ENCODE measurements around the gene PFDN1. TPM values are rescaled to one million over a fixed set of nuclear protein-coding genes. Genes with fewer than 3 reads are reported as not detected.

Gene PFDN1
- total RNA-seq, 3 donors from 2014 or later (not counting 1 experiment from before 2014, with no cell fraction given): 28.0 to 39.1 (median 37.6) TPM

- H3K4me3 ChIP-seq (ENCODE audit: low read length): no peak overlapping the region
- Mint-ChIP-seq H3K36me3 (no peaks in the 10 kb centered on the region), H3K27me3 (ENCODE audit: low read depth in 2 of 2) (no peaks in the 10 kb centered on the region), H3K4me3 (no peak overlapping the region), H3K27ac (no peak overlapping the region), H3K4me1 (peaks cover 31 to 39% of the 10 kb centered on the region in 2 donors), H3K9me3 (no peaks in the 10 kb centered on the region)
- TF ChIP-seq, protein P1, sequence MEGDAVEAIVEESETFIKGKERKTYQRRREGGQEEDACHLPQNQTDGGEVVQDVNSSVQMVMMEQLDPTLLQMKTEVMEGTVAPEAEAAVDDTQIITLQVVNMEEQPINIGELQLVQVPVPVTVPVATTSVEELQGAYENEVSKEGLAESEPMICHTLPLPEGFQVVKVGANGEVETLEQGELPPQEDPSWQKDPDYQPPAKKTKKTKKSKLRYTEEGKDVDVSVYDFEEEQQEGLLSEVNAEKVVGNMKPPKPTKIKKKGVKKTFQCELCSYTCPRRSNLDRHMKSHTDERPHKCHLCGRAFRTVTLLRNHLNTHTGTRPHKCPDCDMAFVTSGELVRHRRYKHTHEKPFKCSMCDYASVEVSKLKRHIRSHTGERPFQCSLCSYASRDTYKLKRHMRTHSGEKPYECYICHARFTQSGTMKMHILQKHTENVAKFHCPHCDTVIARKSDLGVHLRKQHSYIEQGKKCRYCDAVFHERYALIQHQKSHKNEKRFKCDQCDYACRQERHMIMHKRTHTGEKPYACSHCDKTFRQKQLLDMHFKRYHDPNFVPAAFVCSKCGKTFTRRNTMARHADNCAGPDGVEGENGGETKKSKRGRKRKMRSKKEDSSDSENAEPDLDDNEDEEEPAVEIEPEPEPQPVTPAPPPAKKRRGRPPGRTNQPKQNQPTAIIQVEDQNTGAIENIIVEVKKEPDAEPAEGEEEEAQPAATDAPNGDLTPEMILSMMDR (IDR thresholded peaks at IDR 0.05): no peak
- intact Hi-C loops (cut with micrococcal nuclease): no loop called here
- 100% methylated on average over 2 of the region's 7 CpGs for WGBS (ENCODE audit: insufficient coverage)
- H3K9me3 ChIP-seq (ENCODE audit: control insufficient read depth, insufficient read depth, low read length): no peaks in the 10 kb centered on the region
- DNase-seq (no peak), ATAC-seq (no peak)
- H3K27ac ChIP-seq (ENCODE audit: low read length): no peak overlapping the region
- H3K27me3 ChIP-seq (ENCODE audit: control insufficient read depth, insufficient read depth, low read length): no peaks in the 10 kb centered on the region
- no peaks in the 10 kb centered on the region for H3K36me3 ChIP-seq (ENCODE audit: control insufficient read depth, insufficient read depth, low read length)
- no peaks in the 10 kb centered on the region for H3K4me1 ChIP-seq (ENCODE audit: control insufficient read depth, insufficient read depth, low read length)
Measured at GRCh38 chr5:140287801-140288521, 14.9 kb downstream of the PFDN1 start.

DNA sequence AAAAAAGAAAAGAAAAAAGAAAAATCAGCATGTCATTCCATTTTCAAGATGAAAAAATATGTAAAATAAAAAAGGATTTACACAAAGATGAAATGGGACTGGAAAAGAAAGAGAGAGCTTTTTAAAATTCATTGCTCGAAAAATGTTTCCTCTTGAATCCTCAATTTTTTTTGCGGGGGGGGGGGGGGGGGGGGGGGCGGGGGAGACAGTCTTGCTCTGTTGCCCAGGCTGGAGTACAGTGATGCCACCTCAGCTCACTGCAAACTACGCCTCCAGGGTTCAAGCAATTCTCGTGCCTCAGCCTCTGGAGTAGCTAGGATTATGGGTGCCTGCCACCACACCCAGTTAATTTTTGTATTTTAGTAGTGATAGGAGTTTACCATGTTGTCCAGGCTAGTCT is 16.5 kb downstream of the PFDN1 start:
- DNase-seq (no peak), ATAC-seq (no peak)
- H3K9me3 Mint-ChIP-seq: no peaks in the 10 kb centered on the region
- 100% methylated on average over 2 of the region's 5 CpGs for WGBS (ENCODE audit: insufficient coverage)
- TF ChIP-seq, protein P1 (IDR thresholded peaks at IDR 0.05): no peak
- H3K36me3 Mint-ChIP-seq: no peaks in the 10 kb centered on the region
- Histone ChIP-seq H3K4me3 (ENCODE audit: low read length) (no peak overlapping the region), H3K4me1 (ENCODE audit: control insufficient read depth, insufficient read depth, low read length) (no peaks in the 10 kb centered on the region), H3K27ac (ENCODE audit: low read length) (no peak overlapping the region), H3K9me3 (ENCODE audit: control insufficient read depth, insufficient read depth, low read length) (no peaks in the 10 kb centered on the region), H3K36me3 (ENCODE audit: control insufficient read depth, insufficient read depth, low read length) (no peaks in the 10 kb centered on the region), H3K27me3 (ENCODE audit: control insufficient read depth, insufficient read depth, low read length) (no peaks in the 10 kb centered on the region)
- peaks cover 28 to 37% of the 10 kb centered on the region in 2 donors for H3K4me1 Mint-ChIP-seq
- intact Hi-C loops (cut with micrococcal nuclease): no loop called here
- H3K4me3 Mint-ChIP-seq: no peak overlapping the region
- no peaks in the 10 kb centered on the region for H3K27me3 Mint-ChIP-seq (ENCODE audit: low read depth in 2 of 2)
- no peak overlapping the region for H3K27ac Mint-ChIP-seq

GRCh38 chr5:140284013-140284412 is 18.9 kb downstream of the PFDN1 start:
- Histone ChIP-seq H3K4me3 (ENCODE audit: low read length) (no peak overlapping the region), H3K36me3 (ENCODE audit: control insufficient read depth, insufficient read depth, low read length) (no peaks in the 10 kb centered on the region), H3K9me3 (ENCODE audit: control insufficient read depth, insufficient read depth, low read length) (no peaks in the 10 kb centered on the region), H3K27ac (ENCODE audit: low read length) (no peak overlapping the region), H3K4me1 (ENCODE audit: control insufficient read depth, insufficient read depth, low read length) (no peaks in the 10 kb centered on the region), H3K27me3 (ENCODE audit: control insufficient read depth, insufficient read depth, low read length) (no peaks in the 10 kb centered on the region)
- ATAC-seq: no peak
- Mint-ChIP-seq H3K36me3 (no peaks in the 10 kb centered on the region), H3K9me3 (no peaks in the 10 kb centered on the region), H3K4me1 (peaks cover 19 to 21% of the 10 kb centered on the region in 2 donors), H3K4me3 (no peak overlapping the region), H3K27me3 (ENCODE audit: low read depth in 2 of 2) (no peaks in the 10 kb centered on the region), H3K27ac (no peak overlapping the region)
- TF ChIP-seq, protein P1 (IDR thresholded peaks at IDR 0.05): no peak
- WGBS (ENCODE audit: insufficient coverage): 100% methylated on average over 2 of the region's 3 CpGs
- intact Hi-C loops (cut with micrococcal nuclease): no loop called here
- no peak for DNase-seq

DNA sequence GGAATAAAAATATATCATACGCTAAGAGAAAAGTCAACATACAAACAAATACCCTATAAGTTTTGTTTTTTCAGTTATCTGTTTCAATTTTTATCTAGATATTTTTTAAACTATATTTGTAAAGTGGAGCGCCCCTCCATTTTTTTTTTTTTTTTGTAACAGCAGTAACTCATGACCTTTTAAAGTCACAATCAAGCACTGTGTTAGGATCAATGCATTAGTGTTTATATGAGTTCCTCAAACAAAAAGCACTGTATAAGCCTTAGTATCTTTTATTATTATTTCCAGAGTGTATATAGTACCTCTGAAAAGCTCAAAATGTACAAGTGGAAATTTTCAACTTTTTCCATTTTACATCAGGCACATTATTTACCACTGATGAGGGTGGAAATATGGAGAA is 20.6 kb downstream of the PFDN1 start:
- DNase-seq: no peak

More for the DNA sequence above, 20.6 kb downstream of the PFDN1 start:
- H3K4me1 ChIP-seq (ENCODE audit: control insufficient read depth, insufficient read depth, low read length): no peaks in the 10 kb centered on the region
- H3K36me3 ChIP-seq (ENCODE audit: control insufficient read depth, insufficient read depth, low read length): peaks cover 2% of the 10 kb centered on the region
- peaks cover 0 to 2% of the 10 kb centered on the region in 2 donors for H3K9me3 Mint-ChIP-seq
- intact Hi-C loops (cut with micrococcal nuclease): no loop called here
- no peak overlapping the region for H3K27ac Mint-ChIP-seq
- no peak overlapping the region for H3K27ac ChIP-seq (ENCODE audit: low read length)
- no peak overlapping the region for H3K4me3 ChIP-seq (ENCODE audit: low read length)
- H3K27me3 Mint-ChIP-seq (ENCODE audit: low read depth in 2 of 2): no peaks in the 10 kb centered on the region
- H3K4me1 Mint-ChIP-seq: peaks cover 10 to 24% of the 10 kb centered on the region in 2 donors
- H3K36me3 Mint-ChIP-seq: no peaks in the 10 kb centered on the region
- TF ChIP-seq, protein P1 (IDR thresholded peaks at IDR 0.05): no peak
- no peak overlapping the region for H3K4me3 Mint-ChIP-seq
- H3K9me3 ChIP-seq (ENCODE audit: control insufficient read depth, insufficient read depth, low read length): no peaks in the 10 kb centered on the region
- no peaks in the 10 kb centered on the region for H3K27me3 ChIP-seq (ENCODE audit: control insufficient read depth, insufficient read depth, low read length)
- ATAC-seq: no peak
- WGBS (ENCODE audit: insufficient coverage): no CpG with 5 or more reads among the region's 2 CpGs
